ENCODE measurements around the gene ZNRF1. TPM values are rescaled to one million over a fixed set of nuclear protein-coding genes. Genes with fewer than 3 reads are reported as not detected.

Gene ZNRF1
- total and polyA plus RNA-seq, 4 donors: 7.9 to 10.9 (median 9.2) TPM

DNA sequence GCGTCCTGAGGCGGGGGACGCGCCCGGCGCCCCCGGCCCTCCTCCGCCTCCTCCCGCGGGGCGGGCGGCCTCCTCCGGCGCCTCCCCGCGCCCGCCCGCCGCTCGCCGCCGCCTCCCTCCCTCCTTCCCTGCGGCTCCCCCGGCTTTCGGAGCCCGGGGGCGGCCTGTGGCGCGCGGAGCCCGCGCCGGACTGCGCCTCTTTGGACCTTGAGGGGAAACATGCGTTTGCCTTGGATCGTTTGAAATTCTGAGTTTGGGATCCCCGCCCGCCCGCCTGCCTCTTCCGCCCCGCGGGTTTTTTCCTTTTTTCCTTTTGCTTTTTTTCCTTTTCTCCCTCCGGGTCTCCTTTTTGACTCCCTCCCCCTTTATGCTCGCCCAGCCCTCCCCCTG lies 390 bp downstream of the ZNRF1 start:
- Histone ChIP-seq H3K4me1 (ENCODE audit: control insufficient read depth in 4 of 4, insufficient read depth in 4 of 4, low read length in 3 of 4) (peaks cover 5 to 36% (median 23%) of the 10 kb centered on the region in 4 donors), H3K9me3 (ENCODE audit: control insufficient read depth in 4 of 4, low read length in 3 of 4) (no peaks in the 10 kb centered on the region), H3K36me3 (ENCODE audit: control insufficient read depth in 4 of 4, insufficient read depth in 3 of 4, low read depth in 1 of 4, low read length in 3 of 4) (peaks cover 0 to 3% (median 0%) of the 10 kb centered on the region in 4 donors), H3K9ac (ENCODE audit: low read depth in 1 of 2, low read length in 2 of 2) (no peak overlapping the region), H3K27ac (ENCODE audit: low read depth in 1 of 2, low read length in 2 of 2) (peak overlapping the region; percentile 52 to 55), H3K27me3 (ENCODE audit: control insufficient read depth in 4 of 4, insufficient read depth in 4 of 4, low read length in 3 of 4) (no peaks in the 10 kb centered on the region), H3K4me3 (ENCODE audit: low read depth in 1 of 3, low read length in 3 of 3) (peak overlapping the region; percentile 29 to 90 (median 53))
- TF ChIP-seq, protein P1, sequence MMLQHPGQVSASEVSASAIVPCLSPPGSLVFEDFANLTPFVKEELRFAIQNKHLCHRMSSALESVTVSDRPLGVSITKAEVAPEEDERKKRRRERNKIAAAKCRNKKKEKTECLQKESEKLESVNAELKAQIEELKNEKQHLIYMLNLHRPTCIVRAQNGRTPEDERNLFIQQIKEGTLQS (IDR thresholded peaks at IDR 0.05): no peak
- TF ChIP-seq RXRA (IDR thresholded peaks at IDR 0.05) (no peak), HNF4A (conservative IDR thresholded peaks at IDR 0.05) (no peak), EGR1 (IDR thresholded peaks at IDR 0.05; ENCODE audit: low read depth in 2 of 2) (no peak), YY1 (IDR thresholded peaks at IDR 0.05) (no peak), RAD21 (IDR thresholded peaks at IDR 0.05) (no peak)
- TF ChIP-seq, protein P2, sequence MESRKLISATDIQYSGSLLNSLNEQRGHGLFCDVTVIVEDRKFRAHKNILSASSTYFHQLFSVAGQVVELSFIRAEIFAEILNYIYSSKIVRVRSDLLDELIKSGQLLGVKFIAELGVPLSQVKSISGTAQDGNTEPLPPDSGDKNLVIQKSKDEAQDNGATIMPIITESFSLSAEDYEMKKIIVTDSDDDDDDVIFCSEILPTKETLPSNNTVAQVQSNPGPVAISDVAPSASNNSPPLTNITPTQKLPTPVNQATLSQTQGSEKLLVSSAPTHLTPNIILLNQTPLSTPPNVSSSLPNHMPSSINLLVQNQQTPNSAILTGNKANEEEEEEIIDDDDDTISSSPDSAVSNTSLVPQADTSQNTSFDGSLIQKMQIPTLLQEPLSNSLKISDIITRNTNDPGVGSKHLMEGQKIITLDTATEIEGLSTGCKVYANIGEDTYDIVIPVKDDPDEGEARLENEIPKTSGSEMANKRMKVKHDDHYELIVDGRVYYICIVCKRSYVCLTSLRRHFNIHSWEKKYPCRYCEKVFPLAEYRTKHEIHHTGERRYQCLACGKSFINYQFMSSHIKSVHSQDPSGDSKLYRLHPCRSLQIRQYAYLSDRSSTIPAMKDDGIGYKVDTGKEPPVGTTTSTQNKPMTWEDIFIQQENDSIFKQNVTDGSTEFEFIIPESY (IDR thresholded peaks at IDR 0.05): no peak
- TF ChIP-seq, protein P3, sequence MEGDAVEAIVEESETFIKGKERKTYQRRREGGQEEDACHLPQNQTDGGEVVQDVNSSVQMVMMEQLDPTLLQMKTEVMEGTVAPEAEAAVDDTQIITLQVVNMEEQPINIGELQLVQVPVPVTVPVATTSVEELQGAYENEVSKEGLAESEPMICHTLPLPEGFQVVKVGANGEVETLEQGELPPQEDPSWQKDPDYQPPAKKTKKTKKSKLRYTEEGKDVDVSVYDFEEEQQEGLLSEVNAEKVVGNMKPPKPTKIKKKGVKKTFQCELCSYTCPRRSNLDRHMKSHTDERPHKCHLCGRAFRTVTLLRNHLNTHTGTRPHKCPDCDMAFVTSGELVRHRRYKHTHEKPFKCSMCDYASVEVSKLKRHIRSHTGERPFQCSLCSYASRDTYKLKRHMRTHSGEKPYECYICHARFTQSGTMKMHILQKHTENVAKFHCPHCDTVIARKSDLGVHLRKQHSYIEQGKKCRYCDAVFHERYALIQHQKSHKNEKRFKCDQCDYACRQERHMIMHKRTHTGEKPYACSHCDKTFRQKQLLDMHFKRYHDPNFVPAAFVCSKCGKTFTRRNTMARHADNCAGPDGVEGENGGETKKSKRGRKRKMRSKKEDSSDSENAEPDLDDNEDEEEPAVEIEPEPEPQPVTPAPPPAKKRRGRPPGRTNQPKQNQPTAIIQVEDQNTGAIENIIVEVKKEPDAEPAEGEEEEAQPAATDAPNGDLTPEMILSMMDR (IDR thresholded peaks at IDR 0.05; ENCODE audit: low read depth, low read length, missing input control): no peak
- TF ChIP-seq, protein P4, sequence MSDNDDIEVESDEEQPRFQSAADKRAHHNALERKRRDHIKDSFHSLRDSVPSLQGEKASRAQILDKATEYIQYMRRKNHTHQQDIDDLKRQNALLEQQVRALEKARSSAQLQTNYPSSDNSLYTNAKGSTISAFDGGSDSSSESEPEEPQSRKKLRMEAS (IDR thresholded peaks at IDR 0.05): no peak
- TF ChIP-seq, protein P5, sequence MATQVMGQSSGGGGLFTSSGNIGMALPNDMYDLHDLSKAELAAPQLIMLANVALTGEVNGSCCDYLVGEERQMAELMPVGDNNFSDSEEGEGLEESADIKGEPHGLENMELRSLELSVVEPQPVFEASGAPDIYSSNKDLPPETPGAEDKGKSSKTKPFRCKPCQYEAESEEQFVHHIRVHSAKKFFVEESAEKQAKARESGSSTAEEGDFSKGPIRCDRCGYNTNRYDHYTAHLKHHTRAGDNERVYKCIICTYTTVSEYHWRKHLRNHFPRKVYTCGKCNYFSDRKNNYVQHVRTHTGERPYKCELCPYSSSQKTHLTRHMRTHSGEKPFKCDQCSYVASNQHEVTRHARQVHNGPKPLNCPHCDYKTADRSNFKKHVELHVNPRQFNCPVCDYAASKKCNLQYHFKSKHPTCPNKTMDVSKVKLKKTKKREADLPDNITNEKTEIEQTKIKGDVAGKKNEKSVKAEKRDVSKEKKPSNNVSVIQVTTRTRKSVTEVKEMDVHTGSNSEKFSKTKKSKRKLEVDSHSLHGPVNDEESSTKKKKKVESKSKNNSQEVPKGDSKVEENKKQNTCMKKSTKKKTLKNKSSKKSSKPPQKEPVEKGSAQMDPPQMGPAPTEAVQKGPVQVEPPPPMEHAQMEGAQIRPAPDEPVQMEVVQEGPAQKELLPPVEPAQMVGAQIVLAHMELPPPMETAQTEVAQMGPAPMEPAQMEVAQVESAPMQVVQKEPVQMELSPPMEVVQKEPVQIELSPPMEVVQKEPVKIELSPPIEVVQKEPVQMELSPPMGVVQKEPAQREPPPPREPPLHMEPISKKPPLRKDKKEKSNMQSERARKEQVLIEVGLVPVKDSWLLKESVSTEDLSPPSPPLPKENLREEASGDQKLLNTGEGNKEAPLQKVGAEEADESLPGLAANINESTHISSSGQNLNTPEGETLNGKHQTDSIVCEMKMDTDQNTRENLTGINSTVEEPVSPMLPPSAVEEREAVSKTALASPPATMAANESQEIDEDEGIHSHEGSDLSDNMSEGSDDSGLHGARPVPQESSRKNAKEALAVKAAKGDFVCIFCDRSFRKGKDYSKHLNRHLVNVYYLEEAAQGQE (IDR thresholded peaks at IDR 0.05): no peak
- WGBS: under 1% methylated on average over 44 of the region's 44 CpGs
- peak; percentile 53 for DNase-seq (ENCODE audit: low spot score)

DNA sequence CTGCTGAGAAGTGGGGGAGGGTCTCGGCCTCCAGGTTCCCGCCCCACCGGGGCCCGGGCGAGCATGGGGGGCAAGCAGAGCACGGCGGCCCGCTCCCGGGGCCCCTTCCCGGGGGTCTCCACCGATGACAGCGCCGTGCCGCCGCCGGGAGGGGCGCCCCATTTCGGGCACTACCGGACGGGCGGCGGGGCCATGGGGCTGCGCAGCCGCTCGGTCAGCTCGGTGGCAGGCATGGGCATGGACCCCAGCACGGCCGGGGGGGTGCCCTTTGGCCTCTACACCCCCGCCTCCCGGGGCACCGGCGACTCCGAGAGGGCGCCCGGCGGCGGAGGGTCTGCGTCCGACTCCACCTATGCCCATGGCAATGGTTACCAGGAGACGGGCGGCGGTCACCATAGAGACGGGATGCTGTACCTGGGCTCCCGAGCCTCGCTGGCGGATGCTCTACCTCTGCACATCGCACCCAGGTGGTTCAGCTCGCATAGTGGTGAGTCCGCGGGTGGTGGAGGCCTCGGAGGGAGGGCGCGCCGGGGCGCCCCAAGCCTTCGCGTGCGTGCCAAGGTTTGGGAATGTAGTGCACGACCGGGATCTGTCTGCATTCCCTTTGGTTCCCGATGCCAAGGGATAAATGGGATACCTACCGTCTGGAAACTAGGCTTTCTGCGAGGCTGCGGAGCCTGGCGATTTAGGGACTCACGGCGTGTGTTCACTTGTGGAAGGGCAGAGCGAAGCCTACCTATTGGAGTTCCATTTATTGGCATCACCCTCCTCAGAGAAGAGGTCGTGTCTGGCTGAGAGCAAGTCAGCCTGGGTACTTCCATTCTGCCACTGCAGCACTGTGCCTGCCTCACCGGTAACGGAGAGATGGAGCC lies 1.0 kb downstream of the ZNRF1 start:
- H3K4me3 ChIP-seq (ENCODE audit: low read depth in 1 of 3, low read length in 3 of 3): peak overlapping the region; percentile 29 to 90 (median 53)
- TF ChIP-seq RXRA (IDR thresholded peaks at IDR 0.05): no peak
- peak in 1 of 2 donors; percentile 29 for TF ChIP-seq RAD21 (IDR thresholded peaks at IDR 0.05)
- WGBS: 5% methylated on average over 71 of the region's 71 CpGs
- H3K9ac ChIP-seq (ENCODE audit: low read depth in 1 of 2, low read length in 2 of 2): no peak overlapping the region
- peak; percentile 67 for DNase-seq (ENCODE audit: low spot score)
- peaks cover 0 to 3% (median 0%) of the 10 kb centered on the region in 4 donors for H3K36me3 ChIP-seq (ENCODE audit: control insufficient read depth in 4 of 4, insufficient read depth in 3 of 4, low read depth in 1 of 4, low read length in 3 of 4)
- H3K4me1 ChIP-seq (ENCODE audit: control insufficient read depth in 4 of 4, insufficient read depth in 4 of 4, low read length in 3 of 4): peaks cover 5 to 34% (median 23%) of the 10 kb centered on the region in 4 donors
- H3K27ac ChIP-seq (ENCODE audit: low read depth in 1 of 2, low read length in 2 of 2): peak overlapping the region; percentile 52 to 55
- H3K9me3 ChIP-seq (ENCODE audit: control insufficient read depth in 4 of 4, low read length in 3 of 4): no peaks in the 10 kb centered on the region
- H3K27me3 ChIP-seq (ENCODE audit: control insufficient read depth in 4 of 4, insufficient read depth in 4 of 4, low read length in 3 of 4): no peaks in the 10 kb centered on the region
